ENCODE data around the gene RELA.

- TF ChIP-seq CTCF (IDR thresholded peaks at IDR 0.05) (no peak), POLR2A (IDR thresholded peaks at IDR 0.05) (no peak)
Observed at GRCh38 chr11:65709661-65710060, 46.9 kb upstream of the RELA start.

Measured in esophagus squamous epithelium (tissue), 4 donors.